ENCODE results near the gene OVOL3. TPM values are rescaled to one million over a fixed set of nuclear protein-coding genes. Genes with fewer than 3 reads are reported as not detected.

OVOL3 gene
- total and polyA plus RNA-seq, 5 donors, result not detected

DNA sequence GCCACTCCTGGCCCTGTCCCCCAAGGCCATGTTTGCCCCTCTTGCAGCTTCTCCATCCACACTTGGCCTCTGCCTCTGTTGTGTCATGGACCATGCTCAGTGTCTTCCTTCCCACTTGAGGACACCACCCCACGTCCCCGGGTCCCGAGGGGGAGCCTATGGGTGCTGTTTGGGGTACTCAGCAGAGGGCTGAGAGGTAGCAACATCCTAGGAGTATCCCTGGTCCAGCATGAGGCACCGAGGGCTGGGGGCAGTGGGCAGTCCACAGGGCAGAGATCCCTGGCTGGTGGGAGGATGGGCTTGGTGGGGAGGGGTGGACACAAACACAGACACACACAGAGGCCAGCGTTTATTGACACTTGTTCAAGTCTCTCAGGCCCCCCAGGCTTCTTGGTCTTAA is 39.6 kb downstream of the OVOL3 start:
- no peaks in the 10 kb centered on the region for H3K9me3 ChIP-seq (ENCODE audit: control insufficient read depth, low read length)
- H3K4me3 ChIP-seq (ENCODE audit: low read length), result peak overlapping the region; percentile 71
- H3K27ac ChIP-seq (ENCODE audit: low read length), result peak overlapping the region; percentile 97
- intact Hi-C loops (cut with DNase I), result no loop called here
- peaks cover 3% of the 10 kb centered on the region for H3K4me1 ChIP-seq (ENCODE audit: control insufficient read depth, insufficient read depth, low read length)
- WGBS, result 51% methylated on average over 5 of the region's 5 CpGs
- no peaks in the 10 kb centered on the region for H3K27me3 ChIP-seq (ENCODE audit: control insufficient read depth, insufficient read depth)
- ATAC-seq, result peak; percentile 1 to 2
- DNase-seq, result peak in 2 of 3 donors; percentile 37 to 57

DNA sequence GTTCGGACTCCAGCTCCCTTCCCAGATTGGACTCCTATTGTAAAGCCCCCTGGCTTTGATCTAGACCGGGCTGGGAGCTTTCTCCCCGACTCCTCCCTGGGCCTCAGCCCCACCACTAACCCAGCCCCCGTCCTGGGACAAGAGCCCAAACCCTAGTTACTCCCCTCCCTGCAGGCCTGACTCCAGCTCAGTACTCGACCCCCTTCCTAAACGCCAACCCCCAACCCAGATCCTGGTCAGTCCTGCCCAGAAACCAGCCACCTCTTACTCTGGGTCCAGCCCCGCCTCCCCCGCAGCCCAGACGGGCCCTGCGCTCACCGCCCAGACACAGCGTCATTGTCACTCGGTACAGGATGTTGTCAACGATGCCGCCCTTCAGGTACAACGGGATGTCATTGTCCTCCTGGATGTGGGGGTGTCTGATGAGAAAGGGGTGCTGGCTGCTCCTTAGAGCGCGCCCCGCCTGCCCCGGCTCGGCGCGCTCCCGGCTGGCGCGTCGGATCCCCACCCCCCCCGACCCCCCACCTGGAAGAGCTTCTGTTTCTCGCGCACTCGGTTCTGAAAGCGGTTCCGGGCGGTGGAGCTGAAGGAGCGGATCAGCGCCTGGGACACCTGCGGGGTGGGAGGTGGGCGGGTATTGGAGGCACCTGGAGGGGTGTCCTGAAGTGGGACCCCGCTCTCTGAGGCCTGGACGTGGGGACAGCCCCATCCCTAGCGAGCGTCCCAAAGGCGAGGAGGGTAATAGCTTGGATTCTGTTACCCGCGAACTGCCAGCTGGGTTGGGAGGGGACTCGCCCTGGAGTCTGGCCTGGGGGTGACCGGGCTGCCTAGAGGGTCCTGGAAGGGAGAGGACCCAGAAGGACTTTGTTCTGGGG is 40.4 kb downstream of the OVOL3 start:
- ATAC-seq (peak; percentile 73 to 81), DNase-seq (peak; percentile 77 to 88 (median 85))
- no peaks in the 10 kb centered on the region for H3K9me3 ChIP-seq (ENCODE audit: control insufficient read depth, low read length)
- intact Hi-C loops (cut with DNase I), result no loop called here
- peaks cover 3% of the 10 kb centered on the region for H3K4me1 ChIP-seq (ENCODE audit: control insufficient read depth, insufficient read depth, low read length)
- H3K4me3 ChIP-seq (ENCODE audit: low read length), result peak overlapping the region; percentile 71
- H3K27ac ChIP-seq (ENCODE audit: low read length), result peak overlapping the region; percentile 97
- WGBS, result 26% methylated on average over 47 of the region's 47 CpGs
- no peaks in the 10 kb centered on the region for H3K27me3 ChIP-seq (ENCODE audit: control insufficient read depth, insufficient read depth)

DNA sequence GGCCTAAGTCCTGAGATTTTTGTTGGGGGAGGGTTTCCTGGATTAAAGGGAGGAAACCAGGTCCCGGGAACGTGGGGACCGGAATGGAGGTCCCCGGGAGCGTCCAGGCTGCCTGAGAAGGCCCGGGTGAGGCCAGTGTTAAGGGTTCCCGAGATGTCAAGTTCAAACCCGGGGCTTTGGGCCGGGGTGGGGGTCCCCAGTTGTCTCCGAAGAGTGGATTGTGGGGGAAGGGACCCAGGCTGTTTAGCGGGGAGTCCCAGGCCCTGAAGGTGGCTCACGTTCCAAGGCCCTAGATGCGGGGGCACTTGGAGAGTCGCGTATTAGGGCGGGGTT is 41.0 kb downstream of the OVOL3 start:
- intact Hi-C loops (cut with DNase I), result no loop called here
- no peak for DNase-seq
- Histone ChIP-seq H3K4me3 (ENCODE audit: low read length) (peak overlapping the region; percentile 71), H3K27me3 (ENCODE audit: control insufficient read depth, insufficient read depth) (no peaks in the 10 kb centered on the region), H3K27ac (ENCODE audit: low read length) (peak overlapping the region; percentile 97), H3K9me3 (ENCODE audit: control insufficient read depth, low read length) (no peaks in the 10 kb centered on the region), H3K4me1 (ENCODE audit: control insufficient read depth, insufficient read depth, low read length) (peaks cover 3% of the 10 kb centered on the region)
- no peak for ATAC-seq
- WGBS, result 15% methylated on average over 16 of the region's 16 CpGs

DNA sequence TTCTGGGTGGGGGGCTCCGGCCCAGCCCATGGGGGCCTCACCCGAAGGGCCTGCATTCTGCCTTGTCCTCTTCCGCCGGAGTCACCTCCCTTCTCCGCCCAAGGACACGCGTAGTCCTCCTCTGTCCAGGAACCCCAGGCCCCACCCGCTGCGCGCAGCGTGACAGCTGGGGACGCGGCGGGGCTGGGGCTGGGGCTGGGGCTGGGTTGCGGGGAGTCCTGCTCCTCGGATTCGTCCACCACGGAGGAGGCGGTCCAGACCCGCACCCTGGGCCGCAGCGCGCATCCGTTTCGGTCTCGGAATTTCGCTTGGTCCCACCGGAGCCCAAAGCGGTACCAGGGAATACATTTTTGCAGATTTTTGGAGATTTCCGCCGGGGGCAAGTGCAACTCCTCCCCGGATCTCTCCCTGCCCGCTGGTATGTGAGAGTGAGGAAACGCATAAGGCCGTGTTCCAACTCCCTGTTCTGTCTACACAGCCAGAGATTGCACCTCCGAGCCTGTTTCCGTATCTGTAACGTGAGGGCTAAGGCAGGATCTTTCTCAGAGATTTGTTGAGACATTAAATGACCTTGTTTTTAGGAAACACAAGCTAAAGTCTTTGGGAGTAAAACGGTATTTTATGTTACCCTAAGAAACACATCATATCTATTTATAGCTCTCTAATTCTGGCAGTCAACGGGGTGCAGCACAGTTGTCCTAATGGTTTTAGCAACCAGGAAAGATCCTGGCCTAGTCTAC is 41.6 kb downstream of the OVOL3 start, which contains the start of gene COX7A1:
COX7A1 (minus strand) TSS at position 96 of the 740 bp plus-strand sequence; CDS start at position 56, 40 bp downstream.
- intact Hi-C loops (cut with DNase I), result no loop called here
- Histone ChIP-seq H3K27me3 (ENCODE audit: control insufficient read depth, insufficient read depth) (no peaks in the 10 kb centered on the region), H3K9me3 (ENCODE audit: control insufficient read depth, low read length) (no peaks in the 10 kb centered on the region), H3K4me1 (ENCODE audit: control insufficient read depth, insufficient read depth, low read length) (peaks cover 3% of the 10 kb centered on the region), H3K27ac (ENCODE audit: low read length) (peak within 1 kb of the TSS; percentile 97), H3K4me3 (ENCODE audit: low read length) (peak within 1 kb of the TSS; percentile 71)
- 8% methylated on average over 40 of the region's 40 CpGs for WGBS
- peak; percentile 82 to 93 (median 92) for DNase-seq
- peak; percentile 91 to 93 for ATAC-seq

DNA sequence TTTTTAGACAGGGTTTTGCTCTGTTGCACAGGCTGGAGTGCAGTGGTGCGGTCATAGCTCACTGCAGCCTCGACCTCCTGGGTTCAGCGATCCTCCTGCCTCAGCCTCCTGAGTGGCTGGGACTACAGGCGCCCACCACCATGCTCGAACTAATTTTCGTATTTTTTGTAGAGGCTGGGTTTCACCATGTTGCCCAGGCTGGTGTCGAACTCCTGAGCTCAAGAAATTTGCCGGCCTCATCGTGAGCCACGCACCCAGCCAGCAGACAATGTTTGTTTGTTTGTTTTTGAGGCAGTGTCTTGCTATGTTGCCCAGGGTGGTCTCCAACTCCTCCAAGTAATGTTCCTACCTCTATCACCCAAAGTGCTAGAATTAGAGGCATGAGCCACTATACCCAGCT is 42.2 kb downstream of the OVOL3 start:
- 88% methylated on average over 10 of the region's 10 CpGs for WGBS
- Histone ChIP-seq H3K4me3 (ENCODE audit: low read length) (peak overlapping the region; percentile 71), H3K9me3 (ENCODE audit: control insufficient read depth, low read length) (no peaks in the 10 kb centered on the region), H3K27ac (ENCODE audit: low read length) (peak overlapping the region; percentile 97), H3K4me1 (ENCODE audit: control insufficient read depth, insufficient read depth, low read length) (peaks cover 3% of the 10 kb centered on the region), H3K27me3 (ENCODE audit: control insufficient read depth, insufficient read depth) (no peaks in the 10 kb centered on the region)
- peak in 2 of 3 donors; percentile 29 to 40 for DNase-seq
- intact Hi-C loops (cut with DNase I), result no loop called here
- ATAC-seq, result no peak

- H3K27ac ChIP-seq (ENCODE audit: low read length), result peak overlapping the region; percentile 10
- intact Hi-C loops (cut with DNase I), result no loop called here
- ATAC-seq, result no peak
These were observed 50.1 kb downstream of the OVOL3 start for GRCh38 chr19:36160821-36161596.

More at GRCh38 chr19:36160821-36161596, 50.1 kb downstream of the OVOL3 start:
- DNase-seq, result peak in 1 of 3 donors; percentile 14
- Histone ChIP-seq H3K4me1 (ENCODE audit: control insufficient read depth, insufficient read depth, low read length) (no peaks in the 10 kb centered on the region), H3K4me3 (ENCODE audit: low read length) (no peak overlapping the region), H3K27me3 (ENCODE audit: control insufficient read depth, insufficient read depth) (no peaks in the 10 kb centered on the region), H3K9me3 (ENCODE audit: control insufficient read depth, low read length) (no peaks in the 10 kb centered on the region)
- WGBS, result 73% methylated on average over 7 of the region's 7 CpGs

Other genes starting within 250 kb of the OVOL3 start
- 10 to 100 TPM; 18.0 to 26.3 (median 21.0) TPM for gene APLP1, start 242.6 kb upstream of the OVOL3 start, total RNA-seq
- 33.2 TPM for gene APLP1, start 242.6 kb upstream of the OVOL3 start, polyA plus RNA-seq
- gene NFKBID, start 210.6 kb upstream of the OVOL3 start, total RNA-seq, result 10 to 100 TPM in 1 of 4 donors, 1 to 10 TPM in 3; 4.4 to 10.7 (median 6.3) TPM
- gene NFKBID, start 210.6 kb upstream of the OVOL3 start, polyA plus RNA-seq, result 6.4 TPM
- 1 to 10 TPM; 2.3 to 4.4 (median 2.7) TPM for gene HCST, start 208.6 kb upstream of the OVOL3 start, total RNA-seq
- 2.6 TPM for gene HCST, start 208.6 kb upstream of the OVOL3 start, polyA plus RNA-seq
- gene TYROBP, start 202.8 kb upstream of the OVOL3 start, total RNA-seq, result 10 to 100 TPM; 37.2 to 52.6 (median 43.3) TPM
- gene TYROBP, start 202.8 kb upstream of the OVOL3 start, polyA plus RNA-seq, result 36.7 TPM
- gene LRFN3, start 174.8 kb upstream of the OVOL3 start, total RNA-seq, result 10 to 100 TPM in 1 of 4 donors, 1 to 10 TPM in 3; 8.2 to 10.8 (median 9.0) TPM
- gene LRFN3, start 174.8 kb upstream of the OVOL3 start, polyA plus RNA-seq, result 8.4 TPM
- gene SDHAF1, start 116.0 kb upstream of the OVOL3 start, total RNA-seq, result 10 to 100 TPM; 10.9 to 14.9 (median 13.3) TPM
- 11.2 TPM for gene SDHAF1, start 116.0 kb upstream of the OVOL3 start, polyA plus RNA-seq
- under 1 TPM in 3 of 4 donors, not detected in 1; 0.12 to 0.25 (median 0.14) TPM for gene SYNE4, start 102.3 kb upstream of the OVOL3 start, total RNA-seq
- 0.18 TPM for gene SYNE4, start 102.3 kb upstream of the OVOL3 start, polyA plus RNA-seq
- gene ALKBH6, start 96.9 kb upstream of the OVOL3 start, total RNA-seq, result 10 to 100 TPM in 3 of 4 donors, 1 to 10 TPM in 1; 8.8 to 16.3 (median 12.0) TPM
- gene ALKBH6, start 96.9 kb upstream of the OVOL3 start, polyA plus RNA-seq, result 18.0 TPM
- 10 to 100 TPM in 3 of 4 donors, 1 to 10 TPM in 1; 8.7 to 11.3 (median 10.3) TPM for gene CLIP3, start 78.3 kb upstream of the OVOL3 start, total RNA-seq
- 4.8 TPM for gene CLIP3, start 78.3 kb upstream of the OVOL3 start, polyA plus RNA-seq
- 1 to 10 TPM; 1.6 to 4.5 (median 3.9) TPM for gene THAP8, start 56.9 kb upstream of the OVOL3 start, total RNA-seq
- gene THAP8, start 56.9 kb upstream of the OVOL3 start, polyA plus RNA-seq, result 6.6 TPM
- gene WDR62, start 56.2 kb upstream of the OVOL3 start, total RNA-seq, result 10 to 100 TPM in 1 of 4 donors, 1 to 10 TPM in 3; 2.8 to 16.3 (median 8.0) TPM
- 10.6 TPM for gene WDR62, start 56.2 kb upstream of the OVOL3 start, polyA plus RNA-seq
- 100 to 1,000 TPM in 3 of 4 donors, 10 to 100 TPM in 1; 96.6 to 140 (median 122) TPM for gene POLR2I, start 3.7 kb downstream of the OVOL3 start, total RNA-seq
- 121 TPM for gene POLR2I, start 3.7 kb downstream of the OVOL3 start, polyA plus RNA-seq
- 10 to 100 TPM; 76.8 to 99.7 (median 80.3) TPM for gene TBCB, start 4.3 kb downstream of the OVOL3 start, total RNA-seq
- gene TBCB, start 4.3 kb downstream of the OVOL3 start, polyA plus RNA-seq, result 101 TPM
- 100 to 1,000 TPM; 542 to 668 (median 632) TPM for gene CAPNS1, start 28.9 kb downstream of the OVOL3 start, total RNA-seq
- gene CAPNS1, start 28.9 kb downstream of the OVOL3 start, polyA plus RNA-seq, result 726 TPM
- 1,000 to 10,000 TPM; 1,675 to 2,458 (median 2,091) TPM for gene COX7A1, start 41.3 kb downstream of the OVOL3 start, total RNA-seq
- 1,566 TPM for gene COX7A1, start 41.3 kb downstream of the OVOL3 start, polyA plus RNA-seq
- 1 to 10 TPM; 4.0 to 5.0 (median 4.9) TPM for gene ZNF565, start 103.5 kb downstream of the OVOL3 start, total RNA-seq
- 3.2 TPM for gene ZNF565, start 103.5 kb downstream of the OVOL3 start, polyA plus RNA-seq
- gene ZNF146, start 104.0 kb downstream of the OVOL3 start, total RNA-seq, result 10 to 100 TPM; 33.5 to 45.8 (median 38.8) TPM
- 18.8 TPM for gene ZNF146, start 104.0 kb downstream of the OVOL3 start, polyA plus RNA-seq

Data from right cardiac atrium (tissue), 5 donors.